ENCODE data around the gene CDC37L1.

GRCh38 chr9:4706021-4706420 lies 26.7 kb downstream of the CDC37L1 start:
- no peak for TF ChIP-seq CTCF (IDR thresholded peaks at IDR 0.05)
- no peak for TF ChIP-seq POLR2A (IDR thresholded peaks at IDR 0.05)
